GM19043 (cell line): ENCODE data around the gene KIRREL3.
A peak's percentile ranks its signal among the peaks of the same experiment; 100 is the strongest.

Source experiments
- ATAC-seq: cut with Tn5 transposase; IDR thresholded peaks from one replicate; pipeline ENCODE4 v1.9.1; 2021; ENCODE audit warnings: low read depth; ENCODE audit not compliant: unreplicated experiment

KIRREL3 gene

DNA sequence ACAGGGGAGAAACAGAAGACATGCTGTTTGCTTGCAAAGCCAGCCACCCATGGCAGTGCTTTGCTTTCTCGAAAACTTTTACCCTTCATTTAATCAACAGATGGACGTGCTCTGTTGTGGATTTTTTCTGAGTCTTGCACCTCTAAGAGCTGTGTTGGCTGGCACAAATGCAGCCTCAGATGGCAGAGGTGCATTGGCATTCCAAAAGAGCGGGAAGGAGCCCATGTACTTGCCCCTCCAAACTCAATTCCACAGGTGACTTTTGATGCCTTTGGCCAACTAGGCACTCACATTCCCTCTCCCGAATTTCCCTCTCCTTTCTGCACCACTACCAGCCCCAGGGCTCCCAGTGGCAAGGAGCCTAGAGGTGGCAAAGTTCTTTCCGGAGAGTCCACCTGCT lies 1.2 kb downstream of the KIRREL3 start:
- ATAC-seq: no peak

- no peak for ATAC-seq
Observed at GRCh38 chr11:126997641-126998040, 2.9 kb downstream of the KIRREL3 start.

GRCh38 chr11:126997196-126997595 lies 3.4 kb downstream of the KIRREL3 start:
- no peak for ATAC-seq

DNA sequence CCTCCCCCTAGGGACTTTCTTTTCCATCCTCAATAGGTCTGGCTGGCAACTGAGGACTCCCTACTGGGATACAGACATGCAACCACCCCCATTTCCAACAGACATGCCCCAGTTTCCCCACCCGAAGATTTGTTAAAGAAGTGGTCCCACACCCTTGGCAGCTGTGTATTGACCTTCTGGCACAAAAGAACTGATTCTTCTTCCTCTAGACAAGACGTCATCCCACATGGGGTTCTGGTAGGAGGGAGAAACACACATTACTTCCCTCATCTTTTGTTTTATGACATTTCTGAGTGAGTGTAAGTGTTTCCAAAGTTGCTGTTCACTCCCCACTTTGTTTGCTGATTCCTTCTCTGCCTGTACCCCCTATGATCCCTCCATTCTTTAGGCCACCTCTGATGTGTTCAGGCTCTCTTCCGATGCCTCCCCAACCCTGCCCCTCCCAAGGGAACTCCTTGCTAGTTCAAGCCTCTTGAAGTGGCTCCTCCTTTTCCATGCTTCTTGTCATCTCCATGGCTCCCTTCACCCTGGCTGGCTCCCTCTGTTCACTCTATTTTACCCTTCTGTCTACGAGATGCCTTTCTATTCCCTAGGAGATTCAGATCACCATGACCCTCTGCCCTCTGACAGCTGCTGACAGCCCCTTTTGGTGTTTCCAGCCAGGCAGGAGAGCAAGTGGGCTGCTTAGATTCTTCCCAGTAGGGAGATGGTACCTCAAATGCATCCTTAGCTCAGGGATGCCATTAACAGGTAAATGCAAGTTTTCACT lies 4.3 kb downstream of the KIRREL3 start:
- ATAC-seq: no peak

- ATAC-seq: no peak
Observed at GRCh38 chr11:126993599-126993998, 7.0 kb downstream of the KIRREL3 start.

- ATAC-seq: no peak
Observed at GRCh38 chr11:126992804-126993111, 7.8 kb downstream of the KIRREL3 start.

- ATAC-seq: no peak
Observed at GRCh38 chr11:126992065-126992803, 8.3 kb downstream of the KIRREL3 start.

DNA sequence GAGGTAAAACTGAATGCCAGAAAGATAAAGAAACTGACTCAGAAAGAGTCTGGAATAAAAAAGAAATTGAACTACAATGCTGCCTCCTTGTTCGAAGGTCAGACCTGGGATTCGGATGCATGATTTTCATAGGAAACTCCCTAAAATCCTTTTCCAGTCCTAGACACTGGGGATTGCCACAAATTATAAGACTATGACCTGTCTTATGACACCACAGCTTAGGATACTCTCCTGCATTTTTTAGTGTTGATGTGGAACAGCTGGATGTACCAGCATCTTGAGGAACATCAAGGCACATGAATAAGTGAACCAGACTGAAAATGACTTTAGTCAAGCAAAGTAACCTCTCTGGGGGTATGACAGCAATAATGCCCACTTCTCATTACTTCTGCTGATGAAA lies 9.0 kb downstream of the KIRREL3 start:
- no peak for ATAC-seq

DNA sequence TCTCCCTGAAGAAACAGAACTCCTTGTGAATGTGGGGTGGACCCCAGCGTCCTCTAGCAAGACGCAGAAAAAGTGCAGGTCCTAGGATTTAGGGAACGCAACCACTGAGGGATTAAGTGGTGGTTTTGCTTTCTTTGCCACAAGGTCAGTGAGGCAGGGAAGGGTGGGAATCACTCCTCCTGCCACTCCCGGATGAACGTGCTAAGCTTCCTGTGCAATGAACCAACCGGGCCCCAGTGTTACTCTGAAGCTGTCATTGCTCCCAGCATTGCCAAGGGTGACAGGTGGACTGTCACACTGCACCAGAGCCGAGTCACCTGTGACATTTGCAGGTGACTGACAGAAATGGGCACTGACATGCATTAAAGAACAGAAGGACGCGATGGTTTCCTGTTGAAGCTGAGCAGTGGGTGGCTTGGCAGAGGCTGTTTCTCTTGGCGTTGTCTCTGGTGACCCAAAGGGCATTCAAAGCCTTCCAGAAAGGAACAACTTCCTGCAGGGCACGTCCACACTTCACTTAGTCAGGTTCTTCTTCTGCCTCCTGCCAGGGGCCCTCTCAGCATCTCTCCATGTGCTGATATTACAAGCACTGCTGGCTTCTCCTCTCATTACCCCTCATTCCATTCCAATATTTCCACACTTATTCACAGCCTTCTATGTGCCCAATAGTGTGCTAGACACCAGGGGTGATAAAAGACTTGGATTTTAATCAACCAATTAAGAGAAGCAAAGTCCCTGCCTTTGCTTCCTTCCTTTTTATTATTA lies 9.7 kb downstream of the KIRREL3 start:
- no peak for ATAC-seq

DNA sequence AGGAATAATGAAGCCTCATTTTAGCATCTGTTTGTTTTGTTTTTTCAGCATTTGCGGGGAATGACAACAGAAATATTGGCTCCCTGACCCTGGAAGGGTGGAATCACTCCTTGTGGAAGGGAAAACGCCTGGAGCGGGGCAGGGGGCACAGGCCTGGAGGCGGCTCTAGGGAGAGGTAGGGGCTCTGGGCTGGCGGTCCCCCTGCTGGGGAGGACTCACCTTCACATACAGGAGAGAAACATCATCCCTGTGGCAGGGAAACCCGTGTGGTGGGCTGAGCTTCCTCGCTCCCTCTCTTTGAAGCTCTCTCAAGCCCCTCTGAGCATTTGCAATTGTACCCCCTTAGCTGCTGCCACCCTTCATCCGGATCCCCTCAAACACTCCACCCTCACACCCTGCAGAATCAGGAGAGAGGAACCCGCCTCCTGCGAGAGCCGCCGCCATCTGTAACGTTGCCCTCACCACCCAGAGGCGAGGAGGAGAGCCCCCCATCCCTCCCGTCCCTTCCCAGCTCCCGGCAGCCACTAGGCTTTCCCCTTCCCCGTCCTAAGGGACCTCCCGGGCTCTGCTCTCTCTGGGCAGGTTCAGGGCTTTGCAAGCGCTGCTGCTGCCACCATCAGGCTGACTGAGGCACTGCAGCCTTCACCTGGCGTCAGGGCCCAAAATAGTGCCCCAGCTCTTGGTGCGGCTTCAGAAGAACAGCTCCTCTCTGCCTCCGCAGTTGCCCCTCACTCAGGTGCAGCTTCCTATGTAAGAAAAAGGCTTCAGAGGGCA lies 10.4 kb downstream of the KIRREL3 start:
- peak; percentile 95 for ATAC-seq

- no peak for ATAC-seq
Observed at GRCh38 chr11:126988655-126989054, 11.9 kb downstream of the KIRREL3 start.

DNA sequence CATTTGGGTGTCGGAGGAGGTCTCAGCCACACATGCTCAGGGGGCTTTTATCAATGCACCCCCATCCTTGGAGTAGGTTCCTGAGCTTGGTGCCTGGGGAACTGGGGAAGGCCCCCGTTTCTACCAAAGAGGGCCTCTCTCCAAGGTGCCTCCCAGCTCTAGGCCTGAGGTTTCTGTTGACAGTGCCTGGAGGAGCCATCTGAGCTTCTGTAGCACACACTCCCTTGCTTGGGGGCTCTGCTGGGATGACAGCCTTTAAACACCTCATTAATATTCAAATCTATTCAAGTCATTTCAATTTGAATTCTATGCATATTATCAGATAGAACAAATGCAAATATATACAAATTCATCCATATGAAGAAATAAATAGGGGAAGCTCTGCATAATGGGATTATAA lies 18.9 kb downstream of the KIRREL3 start:
- no peak for ATAC-seq

- ATAC-seq: no peak
Observed at GRCh38 chr11:126978911-126979310, 21.7 kb downstream of the KIRREL3 start.

- ATAC-seq: no peak
Observed at GRCh38 chr11:126978165-126978564, 22.4 kb downstream of the KIRREL3 start.

DNA sequence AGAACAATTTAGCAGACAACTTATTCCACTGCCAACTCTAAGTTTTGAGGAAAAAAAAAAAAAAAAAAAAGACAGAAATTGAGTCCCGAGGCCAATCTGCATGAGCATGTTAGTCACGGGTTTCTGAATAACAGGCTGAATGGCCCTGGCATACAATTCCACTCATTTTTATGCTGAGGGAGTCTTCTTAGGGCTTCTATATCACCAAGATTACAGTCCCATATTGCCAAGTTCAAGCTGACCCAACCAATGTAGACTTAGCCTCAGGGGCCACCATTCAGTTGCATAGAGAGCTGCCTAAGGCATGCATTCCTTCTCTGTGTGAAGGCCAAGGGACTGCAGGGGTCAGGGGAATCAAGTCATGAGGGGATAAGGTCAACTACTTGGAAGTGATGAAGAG lies 27.5 kb downstream of the KIRREL3 start:
- ATAC-seq: no peak

- ATAC-seq: no peak
Observed at GRCh38 chr11:126971305-126971704, 29.3 kb downstream of the KIRREL3 start.

DNA sequence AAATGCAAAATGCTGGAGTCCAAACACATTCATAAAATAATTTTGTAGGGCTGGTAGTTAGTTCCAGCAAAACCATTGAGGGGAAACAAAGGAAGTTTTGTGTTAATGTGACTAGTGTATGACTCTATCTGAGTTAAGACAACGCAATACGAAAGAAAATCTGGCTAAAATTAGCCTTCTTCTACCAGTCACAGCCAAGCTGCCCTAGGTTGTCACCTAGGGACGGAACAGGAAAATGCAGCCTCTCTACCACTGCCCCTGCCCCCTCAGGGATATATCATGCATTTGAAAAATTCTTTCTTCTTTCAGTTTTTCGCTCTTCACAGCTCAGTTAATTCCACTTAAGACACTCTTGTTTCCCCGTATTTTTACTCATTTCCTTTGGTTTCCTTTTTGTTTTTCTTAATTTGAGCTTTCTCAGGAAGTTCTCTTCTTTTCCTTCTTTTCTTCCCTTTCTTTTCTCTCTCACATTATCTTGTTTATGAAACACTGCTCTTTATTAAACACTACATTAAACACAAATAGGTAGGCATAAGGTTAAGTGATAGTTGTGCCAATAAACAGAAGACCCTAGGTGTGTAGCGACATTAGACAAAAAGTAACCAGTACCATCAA lies 30.6 kb downstream of the KIRREL3 start:
- no peak for ATAC-seq

GRCh38 chr11:126968915-126969314 lies 31.7 kb downstream of the KIRREL3 start:
- no peak for ATAC-seq

GRCh38 chr11:126965331-126965730 lies 35.2 kb downstream of the KIRREL3 start:
- no peak for ATAC-seq

DNA sequence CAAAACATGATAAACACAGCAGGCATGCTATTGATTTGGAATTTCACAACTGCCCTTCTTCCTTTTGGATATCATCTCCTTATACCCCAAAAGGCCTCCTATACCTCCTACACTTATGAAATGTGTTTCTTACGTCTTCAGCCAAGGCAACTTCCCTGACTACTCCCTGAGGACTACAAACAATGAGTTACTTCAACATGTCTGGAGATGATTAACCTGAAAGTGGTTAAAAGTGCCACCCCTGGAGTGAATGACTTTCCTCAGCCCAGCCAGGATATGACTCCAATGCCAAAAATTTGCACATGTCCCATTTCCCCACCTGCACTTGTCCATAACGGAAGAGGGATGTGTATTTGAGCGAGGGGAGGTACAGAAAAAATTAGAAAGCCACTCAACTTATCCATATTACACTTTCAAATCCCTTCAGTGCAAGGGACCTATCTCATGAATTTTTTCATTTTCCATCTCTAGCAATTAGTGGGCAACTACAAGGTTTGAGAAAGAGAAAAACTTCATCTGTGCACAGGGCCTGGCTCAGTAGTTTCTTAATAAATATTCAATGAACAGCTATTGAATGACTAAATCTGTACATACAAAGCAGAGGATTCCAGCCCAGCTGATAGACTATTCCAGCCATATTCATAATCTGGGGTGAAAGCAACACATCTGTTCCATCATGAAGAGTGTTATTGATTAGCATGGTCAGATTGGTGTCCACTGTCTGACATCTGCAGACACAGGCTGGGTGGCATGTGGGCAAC lies 36.8 kb downstream of the KIRREL3 start:
- no peak for ATAC-seq
